GM23338 (cell line): ENCODE data around the gene NEU1. TPM values are rescaled to one million over a fixed set of nuclear protein-coding genes. Genes with fewer than 3 reads are reported as not detected.

Source experiments
- ATAC-seq: fragments of 200-7000 bp; cut with Tn5 transposase; 3 replicates; pipeline ENCODE4 v1.9.1; 2020
- DNase-seq: peaks from one replicate; pipeline ENCODE4 v3.0.0-alpha.2; 2015; ENCODE audit warnings: low spot score
- H2AFZ ChIP-seq: fragments of 200-600 bp; sonication (generic); 2 replicates; pipeline ENCODE4 v1.8.0; 2016; ENCODE audit warnings: antibody characterized with exemption, mild to moderate bottlenecking, moderate library complexity
- H3F3A ChIP-seq: fragments of 200-600 bp; sonication (generic); replicated peaks from 2 replicates; pipeline ENCODE4 v1.8.0; 2017; ENCODE audit warnings: antibody characterized with exemption, mixed run types, low read depth
- H3K27ac ChIP-seq: fragments of 200-600 bp; sonication (generic); 2 replicates; pipeline ENCODE4 v1.6.1; 2016; ENCODE audit warnings: low read depth
- H3K27me3 ChIP-seq: fragments of 200-600 bp; sonication (generic); 2 replicates; pipeline ENCODE4 v1.8.0; 2016; ENCODE audit warnings: mild to moderate bottlenecking, mixed run types, moderate library complexity; ENCODE audit not compliant: insufficient read depth
- H3K36me3 ChIP-seq: fragments of 200-600 bp; sonication (generic); 2 replicates; pipeline ENCODE4 v1.8.0; 2016; ENCODE audit warnings: mild to moderate bottlenecking; ENCODE audit not compliant: insufficient read depth
- H3K4me1 ChIP-seq: fragments of 200-600 bp; sonication (generic); 2 replicates; pipeline ENCODE4 v1.8.0; 2016; ENCODE audit warnings: mild to moderate bottlenecking, moderate library complexity; ENCODE audit not compliant: insufficient read depth
- H3K4me2 ChIP-seq: fragments of 200-600 bp; sonication (generic); 2 replicates; pipeline ENCODE4 v1.7.1; 2017; ENCODE audit warnings: mixed run types
- H3K4me3 ChIP-seq: fragments of 200-600 bp; sonication (generic); 2 replicates; pipeline ENCODE4 v1.6.1; 2016; ENCODE audit warnings: mixed run types
- H3K79me2 ChIP-seq: fragments of 200-600 bp; sonication (generic); replicated peaks from 2 replicates; pipeline ENCODE4 v1.8.0; 2017; ENCODE audit warnings: mild to moderate bottlenecking; ENCODE audit not compliant: insufficient read depth
- H3K9me2 ChIP-seq: fragments of 200-600 bp; sonication (generic); 2 replicates; pipeline ENCODE4 v1.8.0; 2017; ENCODE audit not compliant: insufficient read depth
- H4K20me1 ChIP-seq: fragments of 200-600 bp; sonication (generic); replicated peaks from 2 replicates; pipeline ENCODE4 v1.8.0; 2017; ENCODE audit warnings: mild to moderate bottlenecking; ENCODE audit not compliant: insufficient read depth
- H3K27ac Mint-ChIP-seq: 2 replicates; pipeline ENCODE4 v1.8.0; 2020; ENCODE audit warnings: inconsistent platforms, mild to moderate bottlenecking, moderate library complexity, mixed read lengths
- H3K27me3 Mint-ChIP-seq: 3 replicates; pipeline ENCODE4 v1.8.0; 2022; ENCODE audit warnings: low read depth, mild to moderate bottlenecking, moderate library complexity, mixed read lengths, inconsistent platforms; ENCODE audit not compliant: insufficient read depth, poor library complexity
- H3K36me3 Mint-ChIP-seq: 3 replicates; pipeline ENCODE4 v1.8.0; 2021; ENCODE audit warnings: low read depth, mild to moderate bottlenecking, inconsistent platforms, moderate library complexity, mixed read lengths
- H3K4me1 Mint-ChIP-seq: 3 replicates; pipeline ENCODE4 v1.8.0; 2020; ENCODE audit warnings: mild to moderate bottlenecking, inconsistent platforms, mixed read lengths
- H3K4me3 Mint-ChIP-seq: 3 replicates; pipeline ENCODE4 v1.8.0; 2021; ENCODE audit warnings: moderate library complexity, mild to moderate bottlenecking, inconsistent platforms, mixed read lengths
- H3K9me3 Mint-ChIP-seq: 3 replicates; pipeline ENCODE4 v1.8.0; 2020; ENCODE audit warnings: moderate library complexity, mild to moderate bottlenecking, inconsistent platforms, mixed read lengths
- CREB1 ChIP-seq: fragments of 250-450 bp; sonication (Bioruptor Pico); IDR thresholded peaks from 2 replicates; pipeline ENCODE4 v1.5.0; 2020; ENCODE audit warnings: low read depth, mild to moderate bottlenecking, moderate library complexity
- EZH2phosphoT487 ChIP-seq: fragments of 200-600 bp; sonication (generic); IDR thresholded peaks from one replicate; pipeline ENCODE4 v1.8.1; 2018; ENCODE audit warnings: antibody characterized with exemption; ENCODE audit not compliant: unreplicated experiment
- JUNB ChIP-seq: IDR thresholded peaks from one replicate; pipeline ENCODE4 v1.6.1; 2016; ENCODE audit warnings: antibody characterized with exemption; ENCODE audit not compliant: unreplicated experiment
- NANOG ChIP-seq: IDR thresholded peaks from 2 replicates; pipeline ENCODE4 v1.6.1; 2016; ENCODE audit warnings: antibody characterized with exemption, borderline replicate concordance
- POLR2AphosphoS5 ChIP-seq: IDR thresholded peaks from 2 replicates; pipeline ENCODE4 v1.6.1; 2016; ENCODE audit warnings: antibody characterized with exemption, low read depth
- STAT1 ChIP-seq: IDR thresholded peaks from one replicate; pipeline ENCODE4 v1.6.1; 2016; ENCODE audit warnings: antibody characterized with exemption; ENCODE audit not compliant: unreplicated experiment
- ZNF114 ChIP-seq: fragments of 250-450 bp; sonication (Bioruptor Pico); IDR thresholded peaks from 2 replicates; pipeline ENCODE4 v1.5.0; 2020; ENCODE audit warnings: mild to moderate bottlenecking, moderate library complexity
- ZNF331 ChIP-seq: fragments of 250-450 bp; sonication (Bioruptor Pico); IDR thresholded peaks from 2 replicates; pipeline ENCODE4 v1.5.0; 2020; ENCODE audit warnings: low read depth, mild to moderate bottlenecking, moderate library complexity
- polyA plus RNA-seq: library from polyadenylated mRNA; unstranded; fragments of >200 nt; fragmentation: Nextera tagmentation; extraction: Ambion mirVana; gene quantifications from 2 replicates; pipeline ENCODE4 v1.2.1, GENCODE V29; 2016
- total RNA-seq: library from RNA; depleted of rRNA; stranded (reverse); fragments of >200 nt; shearing (Covaris generic); gene quantifications from 2 replicates; pipeline ENCODE4 v1.2.3, GENCODE V29; 2014
- TF ChIP-seq, protein P1 (sequence below): fragments of 250-450 bp; sonication (Bioruptor Pico); IDR thresholded peaks from 2 replicates; pipeline ENCODE4 v1.5.0; 2020; ENCODE audit warnings: mild to moderate bottlenecking, moderate library complexity
- TF ChIP-seq, protein P2 (sequence below): IDR thresholded peaks from 2 replicates; pipeline ENCODE4 v1.6.1; 2016; ENCODE audit warnings: antibody characterized with exemption
- TF ChIP-seq, protein P3 (sequence below), 2 experiments: fragments of 200-600 bp in 1 of 2; sonication (generic) in 1 of 2; conservative IDR thresholded peaks; 2 replicates each; pipeline versions ENCODE4 v1.5.1 to v1.6.1; 2016 to 2017; ENCODE audit warnings: antibody characterized with exemption in 2 of 2, low read depth in 2 of 2, mild to moderate bottlenecking in 2 of 2, moderate library complexity in 1 of 2

NEU1 gene
- total and polyA plus RNA-seq, 2 experiments from 2014 or later = 31.4 to 47.4 TPM

- H3K4me3 ChIP-seq = no peak overlapping the region
- no peaks in the 10 kb centered on the region for H3K36me3 ChIP-seq
- Mint-ChIP-seq H3K4me1 (peaks cover 20% of the 10 kb centered on the region), H3K36me3 (peaks cover 6% of the 10 kb centered on the region), H3K9me3 (no peaks in the 10 kb centered on the region), H3K27me3 (peaks cover 18% of the 10 kb centered on the region), H3K27ac (no peak overlapping the region), H3K4me3 (no peak overlapping the region)
- no peak for DNase-seq
- H3K4me1 ChIP-seq = peaks cover 17% of the 10 kb centered on the region
- H3K79me2 ChIP-seq = no peaks in the 10 kb centered on the region
- H3K27me3 ChIP-seq = no peaks in the 10 kb centered on the region
- TF ChIP-seq, protein P1, sequence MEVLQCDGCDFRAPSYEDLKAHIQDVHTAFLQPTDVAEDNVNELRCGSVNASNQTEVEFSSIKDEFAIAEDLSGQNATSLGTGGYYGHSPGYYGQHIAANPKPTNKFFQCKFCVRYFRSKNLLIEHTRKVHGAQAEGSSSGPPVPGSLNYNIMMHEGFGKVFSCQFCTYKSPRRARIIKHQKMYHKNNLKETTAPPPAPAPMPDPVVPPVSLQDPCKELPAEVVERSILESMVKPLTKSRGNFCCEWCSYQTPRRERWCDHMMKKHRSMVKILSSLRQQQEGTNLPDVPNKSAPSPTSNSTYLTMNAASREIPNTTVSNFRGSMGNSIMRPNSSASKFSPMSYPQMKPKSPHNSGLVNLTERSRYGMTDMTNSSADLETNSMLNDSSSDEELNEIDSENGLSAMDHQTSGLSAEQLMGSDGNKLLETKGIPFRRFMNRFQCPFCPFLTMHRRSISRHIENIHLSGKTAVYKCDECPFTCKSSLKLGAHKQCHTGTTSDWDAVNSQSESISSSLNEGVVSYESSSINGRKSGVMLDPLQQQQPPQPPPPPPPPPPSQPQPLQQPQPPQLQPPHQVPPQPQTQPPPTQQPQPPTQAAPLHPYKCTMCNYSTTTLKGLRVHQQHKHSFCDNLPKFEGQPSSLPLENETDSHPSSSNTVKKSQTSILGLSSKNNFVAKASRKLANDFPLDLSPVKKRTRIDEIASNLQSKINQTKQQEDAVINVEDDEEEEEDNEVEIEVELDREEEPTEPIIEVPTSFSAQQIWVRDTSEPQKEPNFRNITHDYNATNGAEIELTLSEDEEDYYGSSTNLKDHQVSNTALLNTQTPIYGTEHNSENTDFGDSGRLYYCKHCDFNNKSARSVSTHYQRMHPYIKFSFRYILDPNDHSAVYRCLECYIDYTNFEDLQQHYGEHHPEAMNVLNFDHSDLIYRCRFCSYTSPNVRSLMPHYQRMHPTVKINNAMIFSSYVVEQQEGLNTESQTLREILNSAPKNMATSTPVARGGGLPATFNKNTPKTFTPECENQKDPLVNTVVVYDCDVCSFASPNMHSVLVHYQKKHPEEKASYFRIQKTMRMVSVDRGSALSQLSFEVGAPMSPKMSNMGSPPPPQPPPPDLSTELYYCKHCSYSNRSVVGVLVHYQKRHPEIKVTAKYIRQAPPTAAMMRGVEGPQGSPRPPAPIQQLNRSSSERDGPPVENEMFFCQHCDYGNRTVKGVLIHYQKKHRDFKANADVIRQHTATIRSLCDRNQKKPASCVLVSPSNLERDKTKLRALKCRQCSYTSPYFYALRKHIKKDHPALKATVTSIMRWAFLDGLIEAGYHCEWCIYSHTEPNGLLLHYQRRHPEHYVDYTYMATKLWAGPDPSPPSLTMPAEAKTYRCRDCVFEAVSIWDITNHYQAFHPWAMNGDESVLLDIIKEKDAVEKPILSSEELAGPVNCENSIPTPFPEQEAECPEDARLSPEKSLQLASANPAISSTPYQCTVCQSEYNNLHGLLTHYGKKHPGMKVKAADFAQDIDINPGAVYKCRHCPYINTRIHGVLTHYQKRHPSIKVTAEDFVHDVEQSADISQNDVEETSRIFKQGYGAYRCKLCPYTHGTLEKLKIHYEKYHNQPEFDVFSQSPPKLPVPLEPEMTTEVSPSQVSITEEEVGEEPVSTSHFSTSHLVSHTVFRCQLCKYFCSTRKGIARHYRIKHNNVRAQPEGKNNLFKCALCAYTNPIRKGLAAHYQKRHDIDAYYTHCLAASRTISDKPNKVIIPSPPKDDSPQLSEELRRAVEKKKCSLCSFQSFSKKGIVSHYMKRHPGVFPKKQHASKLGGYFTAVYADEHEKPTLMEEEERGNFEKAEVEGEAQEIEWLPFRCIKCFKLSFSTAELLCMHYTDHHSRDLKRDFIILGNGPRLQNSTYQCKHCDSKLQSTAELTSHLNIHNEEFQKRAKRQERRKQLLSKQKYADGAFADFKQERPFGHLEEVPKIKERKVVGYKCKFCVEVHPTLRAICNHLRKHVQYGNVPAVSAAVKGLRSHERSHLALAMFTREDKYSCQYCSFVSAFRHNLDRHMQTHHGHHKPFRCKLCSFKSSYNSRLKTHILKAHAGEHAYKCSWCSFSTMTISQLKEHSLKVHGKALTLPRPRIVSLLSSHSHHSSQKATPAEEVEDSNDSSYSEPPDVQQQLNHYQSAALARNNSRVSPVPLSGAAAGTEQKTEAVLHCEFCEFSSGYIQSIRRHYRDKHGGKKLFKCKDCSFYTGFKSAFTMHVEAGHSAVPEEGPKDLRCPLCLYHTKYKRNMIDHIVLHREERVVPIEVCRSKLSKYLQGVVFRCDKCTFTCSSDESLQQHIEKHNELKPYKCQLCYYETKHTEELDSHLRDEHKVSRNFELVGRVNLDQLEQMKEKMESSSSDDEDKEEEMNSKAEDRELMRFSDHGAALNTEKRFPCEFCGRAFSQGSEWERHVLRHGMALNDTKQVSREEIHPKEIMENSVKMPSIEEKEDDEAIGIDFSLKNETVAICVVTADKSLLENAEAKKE = no peak
- H3K27ac ChIP-seq = no peak overlapping the region
- H4K20me1 ChIP-seq = no peaks in the 10 kb centered on the region
- peaks cover 7% of the 10 kb centered on the region; the same call in 1 of the 2 replicates for H3F3A ChIP-seq
- H3K9me2 ChIP-seq = no peaks in the 10 kb centered on the region
- no peak overlapping the region for H3K4me2 ChIP-seq
- H2AFZ ChIP-seq = no peak overlapping the region
- no peak for ATAC-seq
Measured at GRCh38 chr6:31905041-31905440, 42.4 kb upstream of the NEU1 start.

GRCh38 chr6:31903957-31904356 is 41.3 kb upstream of the NEU1 start:
- peaks cover 7% of the 10 kb centered on the region; the same call in 1 of the 2 replicates for H3F3A ChIP-seq
- no peaks in the 10 kb centered on the region for H3K9me2 ChIP-seq
- H3K4me1 Mint-ChIP-seq = peaks cover 28% of the 10 kb centered on the region
- peaks cover 17% of the 10 kb centered on the region for H3K4me1 ChIP-seq
- peaks cover 15% of the 10 kb centered on the region for H3K36me3 Mint-ChIP-seq
- H3K36me3 ChIP-seq = no peaks in the 10 kb centered on the region
- no peak for ATAC-seq
- no peak overlapping the region for H3K27ac ChIP-seq
- no peak overlapping the region for H3K4me2 ChIP-seq
- DNase-seq = no peak
- H3K79me2 ChIP-seq = no peaks in the 10 kb centered on the region
- H3K4me3 Mint-ChIP-seq = no peak overlapping the region
- no peak overlapping the region for H2AFZ ChIP-seq
- peaks cover 16% of the 10 kb centered on the region for H3K27me3 Mint-ChIP-seq
- no peaks in the 10 kb centered on the region for H3K9me3 Mint-ChIP-seq
- no peak overlapping the region for H3K27ac Mint-ChIP-seq
- H4K20me1 ChIP-seq = no peaks in the 10 kb centered on the region
- no peaks in the 10 kb centered on the region for H3K27me3 ChIP-seq
- no peak overlapping the region for H3K4me3 ChIP-seq
- TF ChIP-seq, protein P2, sequence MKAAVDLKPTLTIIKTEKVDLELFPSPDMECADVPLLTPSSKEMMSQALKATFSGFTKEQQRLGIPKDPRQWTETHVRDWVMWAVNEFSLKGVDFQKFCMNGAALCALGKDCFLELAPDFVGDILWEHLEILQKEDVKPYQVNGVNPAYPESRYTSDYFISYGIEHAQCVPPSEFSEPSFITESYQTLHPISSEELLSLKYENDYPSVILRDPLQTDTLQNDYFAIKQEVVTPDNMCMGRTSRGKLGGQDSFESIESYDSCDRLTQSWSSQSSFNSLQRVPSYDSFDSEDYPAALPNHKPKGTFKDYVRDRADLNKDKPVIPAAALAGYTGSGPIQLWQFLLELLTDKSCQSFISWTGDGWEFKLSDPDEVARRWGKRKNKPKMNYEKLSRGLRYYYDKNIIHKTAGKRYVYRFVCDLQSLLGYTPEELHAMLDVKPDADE = no peak
- TF ChIP-seq EZH2phosphoT487 = no peak
- TF ChIP-seq, protein P3, sequence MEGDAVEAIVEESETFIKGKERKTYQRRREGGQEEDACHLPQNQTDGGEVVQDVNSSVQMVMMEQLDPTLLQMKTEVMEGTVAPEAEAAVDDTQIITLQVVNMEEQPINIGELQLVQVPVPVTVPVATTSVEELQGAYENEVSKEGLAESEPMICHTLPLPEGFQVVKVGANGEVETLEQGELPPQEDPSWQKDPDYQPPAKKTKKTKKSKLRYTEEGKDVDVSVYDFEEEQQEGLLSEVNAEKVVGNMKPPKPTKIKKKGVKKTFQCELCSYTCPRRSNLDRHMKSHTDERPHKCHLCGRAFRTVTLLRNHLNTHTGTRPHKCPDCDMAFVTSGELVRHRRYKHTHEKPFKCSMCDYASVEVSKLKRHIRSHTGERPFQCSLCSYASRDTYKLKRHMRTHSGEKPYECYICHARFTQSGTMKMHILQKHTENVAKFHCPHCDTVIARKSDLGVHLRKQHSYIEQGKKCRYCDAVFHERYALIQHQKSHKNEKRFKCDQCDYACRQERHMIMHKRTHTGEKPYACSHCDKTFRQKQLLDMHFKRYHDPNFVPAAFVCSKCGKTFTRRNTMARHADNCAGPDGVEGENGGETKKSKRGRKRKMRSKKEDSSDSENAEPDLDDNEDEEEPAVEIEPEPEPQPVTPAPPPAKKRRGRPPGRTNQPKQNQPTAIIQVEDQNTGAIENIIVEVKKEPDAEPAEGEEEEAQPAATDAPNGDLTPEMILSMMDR (conservative IDR thresholded peaks at IDR 0.05; ENCODE audit: low read depth in 2 of 2) = no peak
- no peak for TF ChIP-seq CREB1
- no peak for TF ChIP-seq ZNF331 (CRISPR knock-in tag)
- no peak for TF ChIP-seq JUNB
- no peak for TF ChIP-seq POLR2AphosphoS5
- TF ChIP-seq ZNF114 (CRISPR knock-in tag) = no peak
- TF ChIP-seq STAT1 = no peak
- no peak for TF ChIP-seq NANOG
